GM23248 (cell line): ENCODE results near the gene NCLN. TPM values are rescaled to one million over a fixed set of nuclear protein-coding genes. Genes with fewer than 3 reads are reported as not detected.
A peak's percentile ranks its signal among the peaks of the same experiment; 100 is the strongest.

Experiments used
- DNase-seq: peaks from one replicate; pipeline ENCODE4 v3.0.0-alpha.2; 2015
- H2AFZ ChIP-seq: fragments of 200-600 bp; sonication (generic); 2 replicates; pipeline ENCODE4 v1.6.1; 2016; ENCODE audit warnings: antibody characterized with exemption
- H3F3A ChIP-seq: fragments of 200-600 bp; sonication (generic); 2 replicates; pipeline ENCODE4 v1.6.1; 2016; ENCODE audit warnings: mild to moderate bottlenecking, antibody characterized with exemption, mixed run types; ENCODE audit not compliant: insufficient read depth
- H3K27ac ChIP-seq: fragments of 200-600 bp; sonication (generic); 2 replicates; pipeline ENCODE4 v1.5.1; 2016; ENCODE audit warnings: mild to moderate bottlenecking
- H3K27me3 ChIP-seq: fragments of 200-600 bp; sonication (generic); replicated peaks from 2 replicates; pipeline ENCODE4 v1.6.1; 2016; ENCODE audit warnings: mild to moderate bottlenecking; ENCODE audit not compliant: insufficient read depth
- H3K36me3 ChIP-seq: fragments of 200-600 bp; sonication (generic); 2 replicates; pipeline ENCODE4 v1.6.1; 2016; ENCODE audit warnings: low read depth, mild to moderate bottlenecking
- H3K4me1 ChIP-seq: fragments of 200-600 bp; sonication (generic); 2 replicates; pipeline ENCODE4 v1.6.1; 2016; ENCODE audit warnings: mild to moderate bottlenecking; ENCODE audit not compliant: insufficient read depth
- H3K4me2 ChIP-seq: fragments of 200-600 bp; sonication (generic); one replicate; pipeline ENCODE4 v1.6.1; 2016; ENCODE audit warnings: mild to moderate bottlenecking; ENCODE audit not compliant: unreplicated experiment
- H3K4me3 ChIP-seq: fragments of 200-600 bp; sonication (generic); 2 replicates; pipeline ENCODE4 v1.5.1; 2016; ENCODE audit warnings: mild to moderate bottlenecking
- H3K79me2 ChIP-seq: fragments of 200-600 bp; sonication (generic); 2 replicates; pipeline ENCODE4 v1.6.1; 2016; ENCODE audit warnings: mild to moderate bottlenecking; ENCODE audit not compliant: insufficient read depth
- H3K9ac ChIP-seq: fragments of 200-600 bp; sonication (generic); 2 replicates; pipeline ENCODE4 v1.6.1; 2016; ENCODE audit warnings: mild to moderate bottlenecking
- H3K9me2 ChIP-seq: fragments of 200-600 bp; sonication (generic); 2 replicates; pipeline ENCODE4 v1.6.1; 2016; ENCODE audit warnings: mixed run types, mild to moderate bottlenecking, moderate library complexity; ENCODE audit not compliant: insufficient read depth
- H3K9me3 ChIP-seq: fragments of 200-600 bp; sonication (generic); one replicate; pipeline ENCODE4 v1.6.1; 2017; ENCODE audit warnings: low read depth
- H4K20me1 ChIP-seq: fragments of 200-600 bp; sonication (generic); 2 replicates; pipeline ENCODE4 v1.6.0; 2016; ENCODE audit not compliant: insufficient read depth
- EZH2 ChIP-seq: fragments of 200-600 bp; sonication (generic); IDR thresholded peaks from 2 replicates; pipeline ENCODE4 v1.6.1; 2018; ENCODE audit warnings: antibody characterized with exemption, mild to moderate bottlenecking; ENCODE audit not compliant: insufficient read depth, poor library complexity, severe bottlenecking
- EZH2phosphoT487 ChIP-seq: fragments of 200-600 bp; sonication (generic); IDR thresholded peaks from 2 replicates; pipeline ENCODE4 v1.6.1; 2018; ENCODE audit warnings: antibody characterized with exemption, moderate library complexity, mild to moderate bottlenecking, low read depth; ENCODE audit not compliant: insufficient read depth
- WGBS, 2 experiments: methylation state at CpG; one replicate each; pipeline ENCODE4 v1.1.6; 2015 to 2017; ENCODE audit warnings: low lambda C conversion rate in 2 of 2, low coverage in 1 of 2; ENCODE audit errors: missing lambda C conversion rate in 2 of 2; 5-methylcytosine and 5-hydroxymethylcytosine counted together
- in situ Hi-C: fragments of 300-500 bp; cut with MboI; formaldehyde crosslinking; loops from 2 replicates; pipeline ENCODE4 v1.15.0; 2020
- polyA plus RNA-seq: library from polyadenylated mRNA; unstranded; fragments of >200 nt; fragmentation: Nextera tagmentation; extraction: Ambion mirVana; gene quantifications from 2 replicates; pipeline ENCODE4 v1.2.1, GENCODE V29; 2016
- total RNA-seq: library from RNA; depleted of rRNA; stranded (reverse); fragments of >200 nt; shearing (Covaris generic); gene quantifications from 2 replicates; pipeline ENCODE4 v1.2.3, GENCODE V29; 2014

Gene NCLN
- total and polyA plus RNA-seq, 2 experiments from 2014 or later = 73.0 to 84.8 TPM

DNA sequence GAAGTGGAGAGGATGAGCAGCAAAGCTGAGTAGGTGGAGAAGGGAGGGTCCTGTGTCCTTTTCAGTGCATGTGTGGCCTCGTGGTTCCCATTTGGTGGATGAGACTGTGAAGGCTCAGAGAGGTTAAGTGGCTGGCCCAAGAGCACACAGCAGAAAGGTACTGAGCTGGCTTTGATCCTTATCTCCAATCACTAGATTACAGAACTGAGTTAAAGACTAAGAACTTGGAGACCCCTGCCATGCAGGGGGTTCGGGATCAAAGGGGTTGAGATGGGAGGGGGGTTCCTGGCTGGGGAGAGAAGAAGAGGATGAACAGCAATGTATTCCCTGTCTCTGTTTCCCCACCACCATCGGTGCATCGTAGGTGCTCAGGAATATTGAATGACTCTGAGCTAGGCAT, 50.5 kb downstream of the NCLN start:
- Histone ChIP-seq H3K79me2 (no peaks in the 10 kb centered on the region), H3F3A (no peaks in the 10 kb centered on the region), H3K4me2 (no peak overlapping the region), H3K9ac (no peak overlapping the region), H3K27ac (no peak overlapping the region), H3K9me2 (no peaks in the 10 kb centered on the region), H3K27me3 (no peaks in the 10 kb centered on the region; the same call in 1 of the 2 replicates), H3K4me1 (no peaks in the 10 kb centered on the region), H2AFZ (no peak overlapping the region), H3K4me3 (no peak overlapping the region), H4K20me1 (no peaks in the 10 kb centered on the region), H3K36me3 (no peaks in the 10 kb centered on the region), H3K9me3 (no peaks in the 10 kb centered on the region)
- in situ Hi-C loops = no loop called here
- DNase-seq = no peak
- TF ChIP-seq EZH2phosphoT487 = no peak
- no peak for TF ChIP-seq EZH2
- WGBS, 2 experiments = 39 to 53% methylated on average over 3 to 4 of the region's 4 CpGs

DNA sequence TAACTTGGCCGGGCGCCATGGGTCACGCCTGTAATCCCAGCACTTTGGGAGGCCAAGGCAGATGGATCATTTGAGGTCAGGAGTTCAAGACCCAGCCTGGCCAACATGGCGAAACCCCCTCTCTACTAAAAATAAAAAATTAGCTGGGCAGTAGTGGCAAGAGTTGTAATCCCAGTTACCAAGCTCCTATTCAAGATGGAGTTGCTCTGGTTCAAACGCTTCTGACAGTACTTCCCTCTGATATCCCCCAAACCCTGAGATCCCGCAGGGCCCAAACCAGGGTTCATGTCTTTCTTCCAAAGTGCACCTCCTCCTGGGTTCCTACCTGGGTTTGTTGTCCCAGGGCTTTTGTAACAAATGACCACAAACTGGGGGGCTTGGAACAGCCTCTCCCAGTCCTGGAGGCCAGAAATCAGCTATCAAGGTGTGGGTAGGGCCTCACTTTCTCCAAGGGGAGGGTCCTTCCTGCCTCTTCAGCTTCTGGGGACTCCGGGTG, 52.4 kb downstream of the NCLN start:
- Histone ChIP-seq H3K27ac (no peak overlapping the region), H3K4me1 (no peaks in the 10 kb centered on the region), H3K9me2 (no peaks in the 10 kb centered on the region), H3K9ac (no peak overlapping the region), H3K4me2 (no peak overlapping the region), H3K27me3 (no peaks in the 10 kb centered on the region; the same call in none of the 2 replicates), H3K36me3 (no peaks in the 10 kb centered on the region), H3K4me3 (no peak overlapping the region), H3F3A (no peaks in the 10 kb centered on the region), H3K79me2 (no peaks in the 10 kb centered on the region), H4K20me1 (no peaks in the 10 kb centered on the region), H2AFZ (no peak overlapping the region), H3K9me3 (no peaks in the 10 kb centered on the region)
- 61 to 63% methylated on average over 7 of the region's 7 CpGs for WGBS, 2 experiments
- DNase-seq = no peak
- in situ Hi-C loops = no loop called here
- TF ChIP-seq EZH2 (no peak), EZH2phosphoT487 (no peak)

DNA sequence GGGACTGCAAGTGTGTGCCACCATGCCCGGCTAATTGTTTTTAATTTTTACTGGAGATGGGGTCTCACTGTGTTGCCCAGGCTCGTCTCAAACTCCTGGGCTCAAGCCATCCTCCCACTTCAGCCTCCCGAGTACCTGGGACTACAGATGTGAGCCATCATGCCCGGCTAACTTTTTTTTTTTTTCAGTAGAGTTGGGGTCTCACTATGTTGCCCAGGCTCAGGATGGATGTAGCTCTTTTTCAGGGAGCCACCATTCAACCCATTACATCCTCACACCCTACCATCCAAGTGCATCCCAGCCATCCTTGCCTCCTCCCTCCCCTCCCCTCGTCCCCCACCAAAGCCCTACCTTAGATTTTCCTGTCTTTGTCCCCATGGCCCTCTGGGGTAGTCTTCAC, 53.6 kb downstream of the NCLN start:
- Histone ChIP-seq H4K20me1 (no peaks in the 10 kb centered on the region), H3K4me2 (no peak overlapping the region), H3K27me3 (no peaks in the 10 kb centered on the region; the same call in none of the 2 replicates), H3K4me1 (no peaks in the 10 kb centered on the region), H3K9ac (no peak overlapping the region), H3F3A (no peaks in the 10 kb centered on the region), H3K36me3 (no peaks in the 10 kb centered on the region), H3K27ac (no peak overlapping the region), H3K79me2 (no peaks in the 10 kb centered on the region), H3K4me3 (no peak overlapping the region), H3K9me2 (no peaks in the 10 kb centered on the region), H2AFZ (no peak overlapping the region), H3K9me3 (no peaks in the 10 kb centered on the region)
- DNase-seq = no peak
- in situ Hi-C loops = no loop called here
- TF ChIP-seq EZH2 (no peak), EZH2phosphoT487 (no peak)
- 26 to 41% methylated on average over 5 of the region's 5 CpGs for WGBS, 2 experiments

- in situ Hi-C loops = no loop called here
- H3K4me3 ChIP-seq = no peak overlapping the region
- H3K9ac ChIP-seq = no peak overlapping the region
These were observed 58.3 kb downstream of the NCLN start for GRCh38 chr19:3243819-3244700.

More at GRCh38 chr19:3243819-3244700, 58.3 kb downstream of the NCLN start:
- WGBS, 2 experiments = 48% methylated on average over 23 of the region's 23 CpGs
- no peaks in the 10 kb centered on the region for H3F3A ChIP-seq
- no peak overlapping the region for H2AFZ ChIP-seq
- H3K4me2 ChIP-seq = no peak overlapping the region
- H3K27ac ChIP-seq = no peak overlapping the region
- no peaks in the 10 kb centered on the region for H3K9me2 ChIP-seq
- no peaks in the 10 kb centered on the region for H4K20me1 ChIP-seq
- H3K4me1 ChIP-seq = no peaks in the 10 kb centered on the region
- no peaks in the 10 kb centered on the region; the same call in none of the 2 replicates for H3K27me3 ChIP-seq
- DNase-seq = peak; percentile 52
- H3K9me3 ChIP-seq = no peaks in the 10 kb centered on the region
- H3K36me3 ChIP-seq = no peaks in the 10 kb centered on the region
- TF ChIP-seq EZH2phosphoT487 (no peak), EZH2 (no peak)
- no peaks in the 10 kb centered on the region for H3K79me2 ChIP-seq
